ENCODE data around the gene GOLGA6L7. TPM values are rescaled to one million over a fixed set of nuclear protein-coding genes. Genes with fewer than 3 reads are reported as not detected.
A peak's percentile ranks its signal among the peaks of the same experiment; 100 is the strongest.
"Not testable (repeated sequence)": the region's sequence is repeated elsewhere in the genome, so short reads cannot be mapped to it uniquely, and the experiment has no call there.

The GOLGA6L7 gene
- total and polyA plus RNA-seq, 2 of the 4 experiments (the other 2 are of a cell fraction) = not detected

DNA sequence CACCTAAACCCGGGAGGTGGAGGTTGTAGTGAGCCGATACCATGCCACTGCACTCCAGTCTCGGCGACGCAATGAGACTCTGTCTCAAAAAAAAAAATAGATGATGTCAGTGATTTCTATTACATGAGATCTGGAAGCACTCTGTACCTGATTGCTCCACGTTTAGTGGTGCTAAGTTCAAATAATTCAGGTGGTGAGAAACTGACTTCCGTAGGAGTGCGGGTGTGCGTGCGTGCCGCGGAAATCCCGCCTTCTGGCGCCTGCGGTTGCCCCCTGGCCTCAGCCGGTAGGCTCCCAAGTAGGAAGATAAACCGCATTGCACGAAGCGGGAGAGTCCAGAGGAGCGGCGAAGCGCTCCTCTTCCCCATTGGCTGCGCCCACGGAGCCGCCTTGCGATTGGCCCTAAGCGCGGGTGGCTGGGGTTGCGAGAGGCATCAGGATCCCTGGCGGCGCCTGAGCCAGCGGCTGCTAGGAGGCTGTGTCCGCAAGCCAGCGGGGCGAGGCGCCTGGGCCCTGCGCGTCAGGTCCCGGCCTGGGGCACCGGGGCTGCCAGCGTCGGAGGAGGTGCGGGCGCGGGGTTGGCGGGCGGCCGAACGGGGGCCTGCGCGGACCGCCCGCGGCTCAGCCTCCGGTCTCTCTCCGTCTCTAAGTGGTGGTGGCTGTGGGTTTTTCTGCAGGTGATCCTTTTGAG lies 16.4 kb downstream of the GOLGA6L7 start:
- H3K56ac ChIP-seq (ENCODE audit: extremely low read depth, insufficient read depth, low read length); H3K79me1 ChIP-seq (ENCODE audit: low read depth in 1 of 2, low read length in 2 of 2); POLR2A ChIA-PET (ENCODE audit: unreplicated experiment); H3K9ac ChIP-seq (ENCODE audit: low read depth, low read length); in situ Hi-C loops (cut with MboI; ENCODE audit: low sequenced_read_pairs); H3K9me1 ChIP-seq (ENCODE audit: insufficient read depth, low read length); H2BK15ac ChIP-seq (ENCODE audit: low read depth, low read length); H3K14ac ChIP-seq (replicated peaks; ENCODE audit: low read depth, low read length); H2BK20ac ChIP-seq (ENCODE audit: low read depth, low read length); H2AFZ ChIP-seq (replicated peaks; ENCODE audit: low read length, poor library complexity); CTCF ChIA-PET; H3K27me3 ChIP-seq (ENCODE audit: control insufficient read depth, insufficient read depth, low read length); H2AK5ac ChIP-seq (ENCODE audit: low read depth, low read length); intact Hi-C loops (cut with micrococcal nuclease); H3K9me3 ChIP-seq (ENCODE audit: control insufficient read depth, insufficient read depth, low read length); dilution Hi-C loops (cut with HindIII; ENCODE audit: low sequenced_read_pairs, unreplicated experiment); H3K18ac ChIP-seq (ENCODE audit: low read depth, low read length); H3K27ac ChIP-seq (ENCODE audit: insufficient read depth, low read length); H3K23ac ChIP-seq (ENCODE audit: low read depth, low read length); H3K36me3 ChIP-seq (ENCODE audit: control insufficient read depth, insufficient read depth, low read length); H3K4me1 ChIP-seq (ENCODE audit: control insufficient read depth, insufficient read depth, low read length); H3K4ac ChIP-seq (ENCODE audit: low read depth, low read length); H2AK9ac ChIP-seq (replicated peaks; ENCODE audit: low read depth, low read length, poor library complexity); H4K20me1 ChIP-seq (ENCODE audit: insufficient read depth, low read length); H4K91ac ChIP-seq (ENCODE audit: insufficient read depth, low read depth, low read length); BruUV-seq (replicated peaks); H2BK5ac ChIP-seq (ENCODE audit: low read depth, low read length, poor library complexity, severe bottlenecking); H4K5ac ChIP-seq (ENCODE audit: low read depth, low read length); H4K8ac ChIP-seq (ENCODE audit: low read depth in 2 of 2, low read length in 2 of 2); H2BK120ac ChIP-seq (ENCODE audit: low read depth, low read length): not testable (repeated sequence)
- peak; percentile 55 for DNase-seq
- H3K4me2 ChIP-seq (ENCODE audit: low read depth, low read length) = peak overlapping the region; percentile 83
- H3K4me3 ChIP-seq (ENCODE audit: insufficient read depth, low read depth, low read length) = peak overlapping the region; percentile 36
- WGBS, 2 experiments (ENCODE audit: extremely low coverage in 2 of 2, insufficient read length in 1 of 2) = 7% methylated on average over 11 of the region's 56 CpGs; no CpG with 5 or more reads in 1 of the 2 experiments
- ATAC-seq (ENCODE audit: low read depth) = peak; percentile 100

All from IMR-90 (cell line).